PC-9 (cell line): ENCODE data around the gene TUBB.

Experiments used
- CTCF ChIP-seq: fragments of 200-600 bp; sonication (generic); conservative IDR thresholded peaks from 2 replicates; pipeline ENCODE4 v1.6.1; 2017; ENCODE audit warnings: mixed run types, antibody characterized with exemption, mild to moderate bottlenecking, moderate library complexity
- EZH2 ChIP-seq: fragments of 200-600 bp; sonication (generic); IDR thresholded peaks from 2 replicates; pipeline ENCODE4 v1.8.0; 2017; ENCODE audit warnings: antibody characterized with exemption, low read depth

- TF ChIP-seq CTCF (no peak), EZH2 (no peak)
Observed at GRCh38 chr6:30747300-30747687, 27.1 kb downstream of the TUBB start.
